CD4-positive, alpha-beta T cell treated with Interferon alpha-2 for 1 hour (primary cell): Measurements from ENCODE around the gene CYP2C18.
"Not testable (repeated sequence)": the region's sequence is repeated elsewhere in the genome, so short reads cannot be mapped to it uniquely, and the experiment has no call there.

ENCODE experiments used
- DNase-seq, 2 donors: peaks; one replicate each; pipeline ENCODE4 v3.0.0-alpha.2; 2020 to 2022

CYP2C18 gene

DNA sequence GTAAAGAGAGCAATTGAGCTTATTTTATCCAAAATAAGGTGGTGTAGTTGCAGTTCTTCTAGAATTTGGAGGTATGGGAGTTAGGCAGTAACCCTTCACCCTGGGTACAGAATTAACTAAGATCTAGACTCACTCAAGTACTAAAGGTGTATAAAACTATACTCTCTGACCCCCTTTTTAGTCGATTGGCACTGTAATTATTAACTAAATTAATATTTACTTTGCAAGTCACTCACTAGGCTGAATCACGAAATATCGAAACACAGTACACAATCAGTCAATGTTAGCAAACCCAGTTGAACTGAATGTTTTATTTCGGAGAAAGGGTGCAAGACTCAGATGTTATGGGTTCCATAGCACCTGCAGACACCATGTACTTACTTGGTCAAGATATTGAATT is 64.3 kb downstream of the CYP2C18 start:
- no peak for DNase-seq

DNA sequence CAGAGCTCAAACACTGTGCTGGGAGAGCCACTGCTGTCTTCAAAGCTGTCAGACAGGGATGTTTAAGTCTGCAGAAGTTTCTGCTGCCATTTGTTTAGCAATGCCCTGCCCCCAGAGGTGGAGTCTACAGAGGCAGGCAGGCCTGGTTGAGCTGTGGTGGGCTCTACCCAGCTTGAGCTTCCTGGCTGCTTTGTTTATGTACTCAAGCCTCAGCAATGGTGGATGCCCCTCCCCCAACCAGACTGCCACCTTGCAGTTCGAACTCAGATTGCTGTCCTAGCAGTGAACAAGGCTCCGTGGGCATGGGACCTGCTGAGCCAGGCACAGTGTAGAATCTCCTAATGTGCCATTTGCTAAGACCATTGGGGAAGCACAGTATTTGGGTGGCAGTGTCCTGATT is 74.4 kb downstream of the CYP2C18 start:
- no peak for DNase-seq

DNA sequence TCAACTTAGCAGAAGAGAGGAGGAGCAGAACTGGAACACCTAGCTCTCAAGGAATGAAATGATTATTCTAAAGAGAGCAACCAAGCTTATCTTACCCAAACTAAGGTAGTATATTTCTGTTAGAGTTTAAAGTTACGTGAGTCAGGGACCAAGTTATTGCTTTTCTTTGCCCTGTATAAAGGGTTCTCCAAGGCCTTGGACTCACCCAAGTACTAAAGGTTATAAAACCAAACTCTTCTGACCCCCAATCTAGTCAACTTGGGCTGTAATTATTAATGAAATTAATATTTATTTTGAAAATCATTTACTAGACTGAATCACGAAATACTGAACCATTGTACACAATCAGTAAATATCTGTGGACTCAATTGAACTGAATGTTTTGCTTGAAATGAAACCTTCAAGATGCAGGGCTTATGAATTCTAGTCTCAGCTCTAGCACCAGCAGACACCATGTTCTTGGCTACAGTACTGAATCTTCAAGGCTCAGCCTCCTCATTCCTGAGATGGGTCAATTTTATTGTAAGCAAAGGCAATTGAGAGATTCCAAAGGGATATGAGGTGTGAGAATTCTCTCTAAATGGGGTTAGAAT is 77.2 kb downstream of the CYP2C18 start:
- DNase-seq = no peak

DNA sequence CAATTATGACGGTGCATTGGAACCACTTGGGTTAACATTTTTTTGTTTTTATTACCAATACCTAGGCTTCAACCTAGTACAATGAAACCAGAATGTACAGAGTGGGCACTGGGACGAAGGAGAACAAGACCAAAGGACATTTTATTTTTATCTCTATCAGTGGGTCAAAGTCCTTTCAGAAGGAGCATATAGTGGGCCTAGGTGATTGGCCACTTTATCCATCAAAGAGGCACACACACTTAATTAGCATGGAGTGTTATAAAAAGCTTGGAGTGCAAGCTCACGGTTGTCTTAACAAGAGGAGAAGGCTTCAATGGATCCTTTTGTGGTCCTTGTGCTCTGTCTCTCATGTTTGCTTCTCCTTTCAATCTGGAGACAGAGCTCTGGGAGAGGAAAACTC is 78.9 kb downstream of the CYP2C18 start, which contains the start of gene CYP2C19:
Gene CYP2C19 (plus strand): TSS at position 289 of the 400 bp plus-strand sequence. CDS start 25 bp downstream, at position 314.
- no peak for DNase-seq

DNA sequence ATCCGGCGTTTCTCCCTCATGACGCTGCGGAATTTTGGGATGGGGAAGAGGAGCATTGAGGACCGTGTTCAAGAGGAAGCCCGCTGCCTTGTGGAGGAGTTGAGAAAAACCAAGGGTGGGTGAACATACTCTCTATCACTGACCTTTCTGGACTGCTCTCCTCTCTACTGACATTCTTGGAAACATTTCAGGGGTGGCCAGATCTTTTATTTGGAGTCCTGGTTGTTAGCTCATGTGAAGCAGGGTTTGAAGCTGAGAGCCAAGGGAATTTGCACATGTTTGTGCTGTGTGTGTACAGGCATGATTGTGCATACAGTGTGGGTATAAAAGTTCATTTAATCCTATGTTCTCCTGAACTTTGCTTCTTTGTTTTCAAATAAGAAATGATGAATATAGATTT is 91.9 kb downstream of the CYP2C18 start:
- DNase-seq = not testable (repeated sequence)

DNA sequence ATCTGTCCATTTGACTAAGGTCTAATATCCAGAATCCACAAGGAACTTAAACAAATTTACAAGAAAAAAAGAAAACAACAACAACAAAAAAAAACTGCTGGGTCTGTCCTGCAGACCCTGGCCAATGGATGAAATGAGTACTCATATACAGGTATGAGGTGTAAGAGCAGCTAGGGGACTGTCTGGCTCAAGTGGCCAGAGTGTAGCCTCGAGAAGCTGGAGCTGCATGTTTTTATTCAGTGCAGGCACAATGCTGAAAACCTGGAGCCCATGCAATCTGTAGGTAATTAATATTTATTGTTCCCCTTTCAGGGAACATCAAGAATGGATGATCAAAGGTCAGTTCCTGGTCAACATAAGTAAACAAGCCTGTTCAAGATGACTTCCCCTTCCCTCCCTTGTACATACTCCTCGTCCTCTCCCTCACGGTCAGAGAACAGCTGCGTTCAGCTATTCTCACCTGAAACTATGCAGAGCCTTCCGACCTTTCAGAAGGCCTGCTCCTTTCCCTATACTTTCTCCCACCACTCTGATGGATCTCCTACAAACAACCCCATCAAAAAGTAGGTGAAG is 94.4 kb downstream of the CYP2C18 start:
- no peak for DNase-seq

DNA sequence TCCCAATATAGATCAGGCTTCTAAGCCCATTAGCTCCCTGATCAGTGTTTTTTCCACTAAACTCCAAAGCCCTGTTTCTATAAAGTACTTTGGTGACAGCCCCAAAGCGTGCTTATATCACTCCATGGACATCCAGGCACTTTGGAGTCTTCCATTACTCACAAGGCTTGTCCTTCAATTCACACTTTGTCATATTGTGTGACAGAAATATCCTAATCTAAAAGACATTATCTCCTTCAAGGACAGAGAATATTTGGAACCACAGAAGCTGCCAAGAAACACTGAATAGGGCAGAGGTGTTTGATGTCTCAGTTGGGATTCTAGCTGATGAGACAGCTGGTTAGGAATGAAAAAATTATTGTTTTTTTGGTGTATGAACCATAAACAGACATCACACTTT is 97.3 kb downstream of the CYP2C18 start:
- DNase-seq = no peak

DNA sequence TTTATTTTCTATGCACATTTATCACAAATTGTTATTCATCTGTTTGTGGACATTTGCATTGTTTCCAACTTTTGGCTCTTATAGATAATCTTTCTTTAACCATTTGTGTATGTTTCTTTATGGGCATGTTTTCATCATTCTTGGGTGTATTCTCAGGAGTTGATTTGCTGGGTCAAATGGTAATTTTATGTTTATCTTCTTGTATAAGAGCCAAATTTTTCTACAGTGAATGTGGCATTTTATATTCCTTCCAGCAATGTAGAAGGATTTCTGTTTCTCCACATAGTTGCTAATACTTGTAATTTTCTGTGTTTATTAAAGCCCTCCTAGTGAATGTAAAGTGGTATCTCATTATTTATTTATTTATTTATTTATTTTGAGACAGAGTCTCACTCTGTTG is 100.7 kb downstream of the CYP2C18 start:
- no peak for DNase-seq

DNA sequence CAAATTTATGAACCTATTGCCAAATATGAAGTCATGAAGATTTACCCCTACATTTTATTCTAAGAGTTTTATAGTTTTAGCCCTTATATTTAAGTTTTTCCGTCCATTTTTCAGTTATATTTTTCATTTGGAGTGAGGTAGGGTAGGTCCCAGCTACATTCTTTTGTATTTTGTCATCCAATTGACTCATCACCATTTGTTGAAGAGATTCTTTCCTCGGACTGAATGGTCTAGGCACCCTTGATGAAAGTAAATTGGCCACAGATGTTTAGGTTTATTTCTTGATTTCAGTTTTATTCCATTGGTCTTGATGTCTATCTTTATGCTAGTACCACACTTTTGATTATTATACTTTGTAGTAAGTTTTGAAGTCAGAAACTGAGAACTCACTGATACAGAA is 101.7 kb downstream of the CYP2C18 start:
- no peak for DNase-seq
